Endothelial cell of umbilical vein (primary cell): ENCODE data around the gene MEN1. TPM values are rescaled to one million over a fixed set of nuclear protein-coding genes. Genes with fewer than 3 reads are reported as not detected.

Experiments
- BruUV-seq: library from RNA; stranded (reverse); fragments of 400-500 nt; replicated peaks from 2 replicates; lab custom pipeline; 2021; lab: Mats Ljungman, UMichigan
- CTCF ChIA-PET: fragments of 300-600, 350-600 bp; sonication (Branson Sonifier 250); formaldehyde crosslinking; loops from one replicate; lab custom pipeline; 2021; ENCODE audit warnings: antibody characterized with exemption, inconsistent platforms; lab: Charles Lee
- POLR2A ChIA-PET: fragments of 300-600, 350-600 bp; sonication (Branson Sonifier 250); formaldehyde crosslinking; loops from one replicate; lab custom pipeline; 2021; ENCODE audit warnings: antibody characterized with exemption, inconsistent platforms; lab: Charles Lee
- DNase-seq: peaks from one replicate; pipeline ENCODE4 v3.0.0-alpha.2; 2011; ENCODE audit warnings: low read depth, low spot score
- FAIRE-seq: peaks from 2 replicates; lab custom pipeline; 2011; peaks lifted over from hg19 to GRCh38; lab: Jason Lieb, UNC
- H2AFZ ChIP-seq: 2 replicates; pipeline ENCODE4 v1.6.0; 2012; ENCODE audit warnings: low read depth, low read length, control low read depth, inconsistent platforms
- H3K27ac ChIP-seq: 2 replicates; pipeline ENCODE4 v1.5.1; 2011; ENCODE audit warnings: low read depth, mild to moderate bottlenecking, control low read depth, low read length, moderate library complexity; ENCODE audit not compliant: insufficient read depth
- H3K27me3 ChIP-seq, 2 experiments: 2 replicates each; pipeline versions ENCODE4 v1.6.0 to v1.6.1; 2011; ENCODE audit warnings: low read length in 2 of 2, mixed read lengths in 1 of 2; ENCODE audit not compliant: control insufficient read depth in 2 of 2, insufficient read depth in 2 of 2
- H3K36me3 ChIP-seq, 2 experiments: 2 replicates in 1 of 2; 3 replicates in 1 of 2; pipeline ENCODE4 v1.5.1; 2011; ENCODE audit warnings: low read length in 2 of 2, mild to moderate bottlenecking in 1 of 2, moderate library complexity in 1 of 2; ENCODE audit not compliant: control insufficient read depth in 2 of 2, insufficient read depth in 2 of 2; ENCODE audit errors: extremely low read depth in 1 of 2
- H3K4me1 ChIP-seq: 3 replicates; pipeline ENCODE4 v1.5.1; 2011; ENCODE audit warnings: mild to moderate bottlenecking, low read length; ENCODE audit not compliant: control insufficient read depth, insufficient read depth; ENCODE audit errors: extremely low read depth
- H3K4me2 ChIP-seq: 2 replicates; pipeline ENCODE4 v1.6.1; 2011; ENCODE audit warnings: low read length, control low read depth, mixed read lengths; ENCODE audit not compliant: insufficient read depth
- H3K4me3 ChIP-seq, 3 experiments: fragments of 200-600 bp in 1 of 3; sonication (generic), shearing (Covaris generic) in 1 of 3; replicated peaks in 1 of 3; 2 replicates each; pipeline ENCODE4 v1.5.1; 2011 to 2016; ENCODE audit warnings: control low read depth in 3 of 3, low read length in 3 of 3, mild to moderate bottlenecking in 2 of 3, inconsistent platforms in 1 of 3, low read depth in 1 of 3, moderate library complexity in 1 of 3; ENCODE audit not compliant: insufficient read depth in 1 of 3
- H3K79me2 ChIP-seq: 2 replicates; pipeline ENCODE4 v1.6.0; 2012; ENCODE audit warnings: low read length, inconsistent platforms; ENCODE audit not compliant: control insufficient read depth, insufficient read depth
- H3K9ac ChIP-seq: replicated peaks from 2 replicates; pipeline ENCODE3; 2011; ENCODE audit warnings: low read length, control low read depth; ENCODE audit not compliant: insufficient read depth; ENCODE audit errors: extremely low read depth
- H3K9me1 ChIP-seq: replicated peaks from 3 replicates; pipeline ENCODE4 v1.6.0; 2011; ENCODE audit warnings: mild to moderate bottlenecking, low read length; ENCODE audit not compliant: control insufficient read depth, insufficient read depth; ENCODE audit errors: extremely low read depth
- H3K9me3 ChIP-seq: replicated peaks from 2 replicates; pipeline ENCODE4 v1.5.1; 2012; ENCODE audit warnings: low read length, inconsistent platforms; ENCODE audit not compliant: control insufficient read depth, insufficient read depth
- H4K20me1 ChIP-seq: replicated peaks from 2 replicates; pipeline ENCODE3; 2011; ENCODE audit warnings: mild to moderate bottlenecking, low read length; ENCODE audit not compliant: control insufficient read depth, insufficient read depth; ENCODE audit errors: extremely low read depth
- CTCF ChIP-seq, 2 donors: IDR thresholded peaks; 1 replicate in 1 of 2; 2 replicates in 1 of 2; pipeline ENCODE4 v1.5.1; 2011; ENCODE audit warnings: low read length in 2 of 2, mild to moderate bottlenecking in 2 of 2, moderate library complexity in 2 of 2, control low read depth in 1 of 2, inconsistent platforms in 1 of 2, low read depth in 1 of 2; ENCODE audit not compliant: insufficient read depth in 1 of 2; ENCODE audit errors: extremely low read depth in 1 of 2
- FOS ChIP-seq: IDR thresholded peaks from 2 replicates; pipeline ENCODE4 v1.6.1; 2011; ENCODE audit warnings: mild to moderate bottlenecking, low read length, moderate library complexity, borderline replicate concordance; ENCODE audit not compliant: insufficient read depth
- GATA2 ChIP-seq: IDR thresholded peaks from 2 replicates; pipeline ENCODE4 v1.7.0; 2011; ENCODE audit warnings: low read depth, mild to moderate bottlenecking, moderate library complexity, mixed read lengths, low read length; ENCODE audit not compliant: insufficient read length, insufficient read depth
- JUN ChIP-seq: IDR thresholded peaks from 2 replicates; pipeline ENCODE4 v1.6.1; 2011; ENCODE audit warnings: borderline replicate concordance, low read depth; ENCODE audit not compliant: insufficient read length, insufficient read depth
- POLR2A ChIP-seq: IDR thresholded peaks from 2 replicates; pipeline ENCODE4 v1.6.1; 2012; ENCODE audit warnings: low read depth, mild to moderate bottlenecking, control low read depth, low read length
- POLR2AphosphoS5 ChIP-seq: IDR thresholded peaks from 2 replicates; pipeline ENCODE4 v1.6.1; 2012; ENCODE audit warnings: low read depth, mild to moderate bottlenecking, control low read depth, low read length, moderate library complexity; ENCODE audit not compliant: insufficient read depth
- dilution Hi-C: fragments of 300-500 bp; cut with MboI; formaldehyde crosslinking; loops from one replicate; pipeline ENCODE4 v1.15.0; 2019; ENCODE audit warnings: low sequenced_read_pairs; ENCODE audit not compliant: extremely low pct_ligation_motif_present
- intact Hi-C: fragments of 100-400 bp; cut with micrococcal nuclease; formaldehyde crosslinking; loops from one replicate; pipeline ENCODE4 v1.10.0; 2022
- polyA plus RNA-seq, 4 experiments: library from polyadenylated mRNA; depleted of rRNA in 3 of 4; stranded (reverse) in 3 of 4; unstranded in 1 of 4; fragments of >200 nt; gene quantifications; 2 replicates each; pipeline versions ENCODE4 v1.2.1 to v1.2.3, GENCODE V29; 2011 to 2012; ENCODE audit warnings: missing spikeins in 1 of 4
- total RNA-seq: library from RNA; stranded (reverse); gene quantifications from 2 replicates; pipeline ENCODE4 v1.2.3, GENCODE V29; 2021

Gene MEN1
- total and polyA plus RNA-seq, 2 donors (not counting 3 experiments of a cell fraction or from before 2014, with no cell fraction given) = 41.1 to 43.1 TPM

DNA sequence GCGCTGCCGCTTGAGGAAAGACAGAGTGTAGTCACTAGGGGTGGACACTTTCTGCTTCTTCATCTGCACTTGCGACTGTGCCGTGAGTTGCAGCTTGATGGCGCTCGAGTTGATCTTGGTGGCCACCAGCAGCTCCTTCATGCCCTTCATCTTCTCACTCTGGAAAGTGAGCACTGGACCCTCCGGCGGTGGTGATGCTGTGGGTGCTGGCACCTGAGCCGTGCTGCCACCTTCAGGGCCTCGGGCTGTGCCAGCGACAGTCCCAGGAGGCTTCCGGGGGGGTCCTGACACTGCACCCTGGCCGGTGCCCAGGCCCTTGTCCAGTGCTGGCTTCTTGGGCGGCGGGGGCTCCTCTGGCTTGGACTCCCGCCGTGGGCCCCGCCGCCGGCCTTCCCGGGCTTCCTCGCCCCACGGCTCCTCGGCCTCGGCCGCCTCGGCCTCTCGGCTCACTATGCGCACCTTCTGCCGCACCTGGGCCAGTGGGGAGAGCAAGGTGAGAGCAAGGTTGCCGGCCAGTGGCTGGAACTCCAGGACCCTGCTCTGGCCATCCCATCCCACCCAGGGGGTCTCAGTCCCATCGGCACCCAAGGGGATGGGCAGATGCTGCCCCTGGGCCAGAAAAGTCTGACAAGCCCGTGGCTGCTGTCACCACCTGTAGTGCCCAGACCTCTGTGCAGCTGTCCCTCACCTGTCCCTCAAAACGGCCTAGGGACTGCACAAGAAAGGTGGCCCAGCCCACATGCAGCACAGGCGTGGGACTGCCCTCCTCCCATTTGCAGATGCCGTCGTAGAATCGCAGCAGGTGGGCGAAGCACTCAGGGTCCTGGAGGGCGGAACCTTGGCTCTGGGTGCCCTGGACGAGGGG, 5.8 kb downstream of the MEN1 start:
- Histone ChIP-seq H3K27ac (no peak overlapping the region), H3K4me3 (no peak overlapping the region), H2AFZ (no peak overlapping the region), H3K9ac (no peak overlapping the region), H3K79me2 (peaks cover 7% of the 10 kb centered on the region), H3K9me1 (no peaks in the 10 kb centered on the region), H3K9me3 (no peaks in the 10 kb centered on the region), H3K4me2 (no peak overlapping the region), H3K27me3 (no peaks in the 10 kb centered on the region), H3K4me1 (peaks cover 41% of the 10 kb centered on the region), H3K36me3 (peaks cover 0 to 25% of the 10 kb centered on the region in 2 experiments), H4K20me1 (no peaks in the 10 kb centered on the region)
- intact Hi-C loops (no loop called here), dilution Hi-C loops (no loop called here)
- CTCF ChIA-PET = interaction anchor here (0.8 to 1.9 kb wide), 4 partner anchors 10 to 84 kb away, joined by 3 to 8 read pairs (median 4); partner anchors contain the start of gene CDC42BPG
- TF ChIP-seq GATA2 (no peak), JUN (no peak), CTCF (IDR thresholded peaks at IDR 0.05; ENCODE audit: extremely low read depth in 1 of 2, insufficient read depth in 1 of 2, low read depth in 1 of 2, low read length in 2 of 2) (no peak), POLR2A (no peak), POLR2AphosphoS5 (no peak), FOS (no peak)
- POLR2A ChIA-PET = no interaction called here
- no peak for DNase-seq
- FAIRE-seq = no peak
- no TSS peak for BruUV-seq
